Thyroid gland (tissue), 4 donors: ENCODE data around the gene NPFFR1. TPM values are rescaled to one million over a fixed set of nuclear protein-coding genes. Genes with fewer than 3 reads are reported as not detected.

ENCODE experiments used
- DNase-seq, 2 donors: peaks; one replicate each; pipeline ENCODE4 v3.0.0-alpha.2; 2019
- H3K27ac ChIP-seq, 3 donors: fragments of 200-600 bp; sonication (generic); 1 replicate in 2 of 3; 2 replicates in 1 of 3; pipeline ENCODE4 v1.5.1; 2016 to 2019; ENCODE audit warnings: mild to moderate bottlenecking in 1 of 3, moderate library complexity in 1 of 3
- H3K27me3 ChIP-seq: fragments of 200-600 bp; sonication (generic); one replicate; pipeline ENCODE4 v1.5.1; 2019
- H3K36me3 ChIP-seq, 2 donors: fragments of 200-600 bp; sonication (generic); one replicate each; pipeline ENCODE4 v1.5.1; 2016 to 2019
- H3K4me1 ChIP-seq, 2 donors: fragments of 200-600 bp; sonication (generic); one replicate each; pipeline ENCODE4 v1.5.1; 2017 to 2019
- H3K4me3 ChIP-seq, 3 donors: fragments of 200-600 bp; sonication (generic); replicated peaks in 1 of 3; 1 replicate in 2 of 3; 2 replicates in 1 of 3; pipeline ENCODE4 v1.5.1; 2016; ENCODE audit warnings: mild to moderate bottlenecking in 1 of 3
- H3K9me3 ChIP-seq: fragments of 200-600 bp; sonication (generic); one replicate; pipeline ENCODE4 v1.5.1; 2017
- POLR2A ChIP-seq, 2 donors: fragments of 450-650 bp; IDR thresholded peaks; one replicate each; pipeline ENCODE4 v1.6.1; 2017; ENCODE audit warnings: antibody characterized with exemption in 2 of 2, mild to moderate bottlenecking in 2 of 2, moderate library complexity in 1 of 2
- WGBS, 2 donors: methylation state at CpG; one replicate each; pipeline ENCODE4 v1.1.5; 2017; 5-methylcytosine and 5-hydroxymethylcytosine counted together
- intact Hi-C: fragments of 100-400 bp; cut with DNase I; formaldehyde crosslinking; loops from one replicate; pipeline ENCODE4 v1.15.1; 2023
- total RNA-seq, 4 donors: library from RNA; depleted of rRNA; stranded (reverse); fragments of >200 nt; gene quantifications; one replicate each; pipeline ENCODE4 v1.2.3, GENCODE V29; 2016
- TF ChIP-seq, protein P1 (sequence below), 6 experiments: fragments of 200-600 bp in 3 of 6; fragments of 450-650 bp in 3 of 6; sonication (generic) in 3 of 6; IDR thresholded peaks; one replicate each; pipeline ENCODE4 v1.5.1; 2016 to 2019; ENCODE audit warnings: antibody characterized with exemption in 6 of 6, mild to moderate bottlenecking in 2 of 6, inconsistent platforms in 1 of 6, moderate library complexity in 1 of 6

The NPFFR1 gene
- total RNA-seq, 4 donors from 2014 or later, result under 0.01 to 0.13 (median 0.05) TPM; not detected in 1

DNA sequence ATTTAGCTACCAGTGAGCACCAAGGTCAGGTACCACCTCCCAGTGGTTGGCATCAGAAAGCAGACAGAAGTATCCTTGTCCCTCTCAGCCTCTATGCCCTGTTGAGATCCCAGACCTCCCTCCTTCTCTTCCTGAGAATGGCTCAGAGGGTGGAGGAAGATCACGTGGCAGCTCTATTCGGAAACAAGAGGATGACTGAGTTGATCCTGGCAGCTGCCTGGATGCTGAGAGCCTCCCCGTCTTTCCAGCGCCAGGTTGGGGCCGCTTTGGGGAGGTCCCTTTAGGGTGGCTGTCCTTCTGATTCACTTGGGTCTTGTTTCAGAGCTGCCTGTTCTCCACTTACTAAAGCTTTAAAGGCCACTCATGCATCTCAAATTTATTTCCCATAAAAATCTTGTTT lies 36.9 kb upstream of the NPFFR1 start:
- no peaks in the 10 kb centered on the region for H3K4me1 ChIP-seq
- H3K36me3 ChIP-seq, result no peaks in the 10 kb centered on the region
- 69% methylated on average over 5 of the region's 5 CpGs for WGBS, 2 donors
- intact Hi-C loops, result no loop called here
- TF ChIP-seq, protein P1, sequence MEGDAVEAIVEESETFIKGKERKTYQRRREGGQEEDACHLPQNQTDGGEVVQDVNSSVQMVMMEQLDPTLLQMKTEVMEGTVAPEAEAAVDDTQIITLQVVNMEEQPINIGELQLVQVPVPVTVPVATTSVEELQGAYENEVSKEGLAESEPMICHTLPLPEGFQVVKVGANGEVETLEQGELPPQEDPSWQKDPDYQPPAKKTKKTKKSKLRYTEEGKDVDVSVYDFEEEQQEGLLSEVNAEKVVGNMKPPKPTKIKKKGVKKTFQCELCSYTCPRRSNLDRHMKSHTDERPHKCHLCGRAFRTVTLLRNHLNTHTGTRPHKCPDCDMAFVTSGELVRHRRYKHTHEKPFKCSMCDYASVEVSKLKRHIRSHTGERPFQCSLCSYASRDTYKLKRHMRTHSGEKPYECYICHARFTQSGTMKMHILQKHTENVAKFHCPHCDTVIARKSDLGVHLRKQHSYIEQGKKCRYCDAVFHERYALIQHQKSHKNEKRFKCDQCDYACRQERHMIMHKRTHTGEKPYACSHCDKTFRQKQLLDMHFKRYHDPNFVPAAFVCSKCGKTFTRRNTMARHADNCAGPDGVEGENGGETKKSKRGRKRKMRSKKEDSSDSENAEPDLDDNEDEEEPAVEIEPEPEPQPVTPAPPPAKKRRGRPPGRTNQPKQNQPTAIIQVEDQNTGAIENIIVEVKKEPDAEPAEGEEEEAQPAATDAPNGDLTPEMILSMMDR (IDR thresholded peaks at IDR 0.05), result no peak
- no peak for TF ChIP-seq POLR2A (IDR thresholded peaks at IDR 0.05)
- H3K4me3 ChIP-seq, result no peak overlapping the region
- no peaks in the 10 kb centered on the region for H3K9me3 ChIP-seq
- no peak overlapping the region for H3K27ac ChIP-seq
- no peak for DNase-seq
- H3K27me3 ChIP-seq, result no peaks in the 10 kb centered on the region

DNA sequence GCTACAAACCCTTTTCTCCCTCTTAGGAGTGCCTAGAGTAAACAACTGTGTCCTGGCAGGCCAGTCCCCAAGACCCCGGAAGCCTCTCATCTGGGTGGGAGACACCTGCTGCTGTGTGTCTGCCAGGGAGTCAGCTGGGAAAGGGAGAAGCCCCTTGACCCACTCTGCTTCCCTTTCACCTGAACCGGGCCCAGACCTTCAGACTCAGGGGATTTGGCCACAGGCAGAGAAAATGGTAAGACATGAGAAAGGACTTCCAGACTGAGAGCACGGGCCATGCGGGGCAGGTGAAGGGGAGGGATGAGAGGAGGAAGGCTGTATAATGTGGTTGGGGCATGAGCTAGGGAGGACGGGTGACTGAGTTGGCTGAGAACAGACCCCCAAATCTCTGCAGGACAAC lies 36.0 kb upstream of the NPFFR1 start:
- Histone ChIP-seq H3K27me3 (no peaks in the 10 kb centered on the region), H3K9me3 (no peaks in the 10 kb centered on the region), H3K36me3 (no peaks in the 10 kb centered on the region), H3K4me1 (no peaks in the 10 kb centered on the region), H3K4me3 (no peak overlapping the region), H3K27ac (no peak overlapping the region)
- TF ChIP-seq, protein P1 (IDR thresholded peaks at IDR 0.05), result no peak
- no peak for TF ChIP-seq POLR2A (IDR thresholded peaks at IDR 0.05)
- no peak for DNase-seq
- intact Hi-C loops, result no loop called here
- 87 to 90% methylated on average over 5 of the region's 5 CpGs for WGBS, 2 donors

DNA sequence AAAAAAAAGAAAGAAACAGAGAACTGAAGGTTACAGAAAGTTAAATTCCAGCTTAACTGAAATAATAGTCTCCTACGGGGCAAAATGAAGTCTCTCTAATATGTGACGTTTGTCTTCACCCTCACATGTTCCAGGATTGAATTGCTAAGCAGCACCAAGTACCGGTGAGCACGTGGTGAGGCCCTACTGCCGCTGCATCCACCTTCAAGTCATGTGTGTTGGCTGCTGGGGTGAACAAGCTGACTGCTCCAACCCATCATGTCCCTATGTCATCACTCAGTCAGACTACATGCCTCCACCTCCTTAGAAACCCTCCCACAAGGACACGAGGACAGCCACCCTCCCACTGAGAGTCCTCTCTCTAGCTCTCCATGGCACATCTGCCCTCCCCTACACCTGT lies 35.4 kb upstream of the NPFFR1 start:
- WGBS, 2 donors, result 89 to 90% methylated on average over 6 of the region's 6 CpGs
- TF ChIP-seq, protein P1 (IDR thresholded peaks at IDR 0.05), result no peak
- TF ChIP-seq POLR2A (IDR thresholded peaks at IDR 0.05), result no peak

DNA sequence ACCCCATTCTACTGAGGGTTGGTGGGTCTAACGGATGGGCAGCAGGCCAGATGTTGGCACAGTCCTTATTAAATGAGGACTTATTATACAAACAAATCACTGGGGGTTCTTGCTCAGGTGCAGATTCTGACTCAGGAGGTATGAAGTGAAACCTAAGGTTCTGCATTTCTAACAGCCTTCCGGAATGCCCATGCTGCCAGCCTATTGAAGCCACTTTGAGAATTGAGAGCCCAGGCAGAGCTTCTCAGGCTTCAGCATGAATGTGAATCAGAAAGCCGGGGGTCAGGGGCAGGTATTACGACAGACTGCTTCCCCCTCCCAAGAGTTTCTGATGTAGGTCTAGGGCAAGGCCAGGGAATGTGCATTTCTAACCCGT lies 34.1 kb upstream of the NPFFR1 start:
- no peaks in the 10 kb centered on the region for H3K36me3 ChIP-seq
- H3K27me3 ChIP-seq, result no peaks in the 10 kb centered on the region
- no peak overlapping the region for H3K27ac ChIP-seq
- H3K4me1 ChIP-seq, result no peaks in the 10 kb centered on the region
- intact Hi-C loops, result no loop called here
- TF ChIP-seq, protein P1 (IDR thresholded peaks at IDR 0.05), result no peak
- no peak for TF ChIP-seq POLR2A (IDR thresholded peaks at IDR 0.05)
- H3K9me3 ChIP-seq, result no peaks in the 10 kb centered on the region
- WGBS, 2 donors, result 85 to 100% methylated on average over 4 to 5 of the region's 5 CpGs
- no peak overlapping the region for H3K4me3 ChIP-seq
- DNase-seq, result no peak

More for the DNA sequence above, 35.4 kb upstream of the NPFFR1 start:
- Histone ChIP-seq H3K4me1 (no peaks in the 10 kb centered on the region), H3K27ac (no peak overlapping the region), H3K9me3 (no peaks in the 10 kb centered on the region), H3K27me3 (no peaks in the 10 kb centered on the region), H3K36me3 (no peaks in the 10 kb centered on the region), H3K4me3 (no peak overlapping the region)
- no peak for DNase-seq
- intact Hi-C loops, result no loop called here

DNA sequence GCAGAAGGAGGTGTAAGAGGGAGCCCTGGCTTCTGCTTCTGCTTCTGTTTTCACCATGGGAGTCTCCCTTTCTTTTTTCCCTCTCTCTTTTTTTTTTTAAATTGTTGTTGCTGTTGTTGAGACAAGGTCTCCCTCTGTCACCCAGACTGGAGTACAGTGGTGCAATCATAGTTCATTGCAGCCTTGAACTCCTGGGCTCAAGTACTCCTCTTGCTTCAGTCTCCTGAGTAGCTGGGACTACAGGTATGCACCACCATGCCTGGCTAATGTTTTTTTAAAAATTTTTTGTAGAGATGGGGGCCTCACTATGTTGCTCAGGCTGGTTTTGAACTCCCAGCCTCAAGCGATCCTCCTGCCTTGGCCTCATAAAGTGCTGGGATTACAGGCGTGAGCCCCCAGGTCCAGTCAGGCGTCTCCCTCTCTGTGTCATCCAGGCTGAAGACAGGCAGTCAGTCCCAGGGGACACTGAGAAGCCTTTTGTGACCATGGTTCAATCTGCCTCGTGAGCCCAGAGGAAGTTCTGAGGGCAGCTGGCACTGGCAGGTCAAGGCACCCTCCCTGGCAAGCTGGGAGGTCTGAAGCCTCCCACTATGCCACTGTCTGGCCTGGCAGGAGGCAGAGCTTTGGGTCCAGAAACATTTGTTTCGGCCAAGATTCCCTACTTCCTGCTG lies 33.6 kb upstream of the NPFFR1 start:
- Histone ChIP-seq H3K9me3 (no peaks in the 10 kb centered on the region), H3K4me3 (no peak overlapping the region), H3K36me3 (no peaks in the 10 kb centered on the region), H3K4me1 (no peaks in the 10 kb centered on the region), H3K27me3 (no peaks in the 10 kb centered on the region), H3K27ac (no peak overlapping the region)
- intact Hi-C loops, result no loop called here
- 86 to 88% methylated on average over 5 of the region's 5 CpGs for WGBS, 2 donors
- TF ChIP-seq POLR2A (IDR thresholded peaks at IDR 0.05), result no peak
- TF ChIP-seq, protein P1 (IDR thresholded peaks at IDR 0.05), result no peak
- DNase-seq, result no peak
